ENCODE measurements around the gene SCEL.

SCEL gene

DNA sequence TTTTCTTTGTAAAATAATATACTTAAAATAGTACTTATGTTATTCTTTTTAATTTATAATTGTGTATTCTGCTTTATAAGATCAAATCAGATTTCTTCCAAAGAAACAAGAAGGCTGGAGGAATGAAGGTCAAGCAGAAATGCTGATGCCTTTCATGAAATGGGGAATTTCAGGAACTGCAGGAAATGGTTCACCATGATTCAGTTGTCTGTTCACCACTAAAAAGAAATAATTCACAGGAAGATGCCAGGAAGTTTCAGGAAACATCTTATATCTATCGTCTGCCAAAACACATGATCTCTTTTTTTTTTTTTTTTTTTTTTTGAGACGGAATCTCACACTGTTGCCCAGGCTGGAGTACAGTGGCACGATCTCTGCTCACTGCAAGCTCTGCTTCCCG, 15.7 kb upstream of the SCEL start:
- DNase-seq (ENCODE audit: low read depth) = peak; percentile 41
- no peak overlapping the region for H3K4me3 ChIP-seq (ENCODE audit: low read length)
- no peak for TF ChIP-seq CTCF (IDR thresholded peaks at IDR 0.05; ENCODE audit: insufficient read depth, low read depth, low read length, missing control alignments)

DNA sequence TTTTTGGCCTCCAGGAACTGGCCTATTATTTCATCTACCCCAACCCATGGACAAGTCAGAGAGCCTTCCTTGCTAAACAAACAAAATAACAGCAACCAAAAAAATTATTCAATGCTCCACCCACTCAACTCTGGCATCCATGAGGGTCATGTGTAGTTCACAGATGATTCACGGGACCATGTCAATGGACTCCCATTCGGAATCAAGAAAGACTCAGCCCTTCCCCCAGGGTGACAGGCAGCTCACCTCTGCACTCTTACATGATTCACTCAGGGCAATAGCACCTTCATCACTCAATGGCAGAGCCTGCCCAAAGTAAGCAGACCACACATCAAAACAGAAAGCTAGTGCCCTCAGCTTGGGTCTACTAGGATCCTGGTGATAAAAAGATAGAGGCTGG, 14.3 kb upstream of the SCEL start:
- no peak for TF ChIP-seq CTCF (IDR thresholded peaks at IDR 0.05; ENCODE audit: insufficient read depth, low read depth, low read length, missing control alignments)
- H3K4me3 ChIP-seq (ENCODE audit: low read length) = no peak overlapping the region
- DNase-seq (ENCODE audit: low read depth) = peak; percentile 85

DNA sequence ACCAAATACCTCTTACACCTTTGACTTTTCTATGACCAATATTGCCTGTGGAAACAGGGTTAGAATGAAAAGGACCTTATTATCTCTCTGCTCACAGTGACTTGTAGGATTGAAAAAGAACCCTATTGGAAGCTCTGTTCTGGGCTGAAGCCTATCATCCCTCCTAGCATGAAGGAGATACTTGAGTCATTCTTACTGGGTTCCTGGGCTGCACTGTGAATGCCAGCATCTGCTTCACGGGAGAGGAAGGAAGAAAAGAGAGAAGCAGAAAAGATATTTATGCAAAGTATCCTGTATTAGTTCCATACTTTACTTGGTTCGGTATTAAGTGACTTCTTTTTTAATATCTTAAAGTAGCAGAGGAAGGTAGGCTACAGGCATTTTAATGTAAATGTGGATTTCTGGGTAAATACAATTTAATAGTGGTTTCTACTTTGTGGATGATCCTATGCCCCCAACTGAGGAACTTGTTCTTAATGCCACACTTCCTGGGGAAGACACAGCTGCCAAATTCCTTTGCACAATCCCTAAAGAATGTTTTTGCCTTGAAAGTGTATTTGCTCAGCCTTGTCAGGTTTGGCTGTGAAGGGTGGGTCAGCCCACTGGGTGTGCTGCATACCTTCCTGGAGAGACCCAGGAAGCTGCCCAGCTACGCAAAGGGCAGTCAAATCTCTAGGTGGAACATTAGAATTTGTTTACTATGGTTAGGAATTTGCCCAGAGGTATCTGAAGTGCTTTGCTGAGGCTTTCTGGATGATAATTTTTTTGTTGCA, 13.7 kb upstream of the SCEL start:
- no peak overlapping the region for H3K4me3 ChIP-seq (ENCODE audit: low read length)
- TF ChIP-seq CTCF (IDR thresholded peaks at IDR 0.05; ENCODE audit: insufficient read depth, low read depth, low read length, missing control alignments) = peak; percentile 23
- peak; percentile 88 for DNase-seq (ENCODE audit: low read depth)

DNA sequence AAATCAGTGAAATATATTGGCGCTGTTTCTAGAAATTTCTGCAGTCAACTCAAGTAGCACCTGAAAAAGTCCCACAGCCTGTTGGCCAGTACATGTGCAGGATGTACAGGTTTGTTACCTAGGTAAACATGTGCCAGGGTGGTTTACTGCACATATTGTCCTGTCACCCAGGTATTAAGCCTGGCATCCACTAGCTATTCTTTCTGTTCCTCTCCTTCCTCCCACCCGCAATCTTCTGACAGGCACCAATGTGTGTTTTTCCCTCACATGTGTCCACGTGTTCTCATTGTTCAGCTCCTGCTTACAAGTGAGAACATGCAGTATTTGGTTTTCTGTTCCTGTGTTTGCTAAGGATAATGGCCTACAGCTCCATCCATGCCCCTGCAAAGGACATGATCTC, 13.1 kb upstream of the SCEL start:
- peak; percentile 69 for DNase-seq (ENCODE audit: low read depth)
- no peak overlapping the region for H3K4me3 ChIP-seq (ENCODE audit: low read length)
- no peak for TF ChIP-seq CTCF (IDR thresholded peaks at IDR 0.05; ENCODE audit: insufficient read depth, low read depth, low read length, missing control alignments)

DNA sequence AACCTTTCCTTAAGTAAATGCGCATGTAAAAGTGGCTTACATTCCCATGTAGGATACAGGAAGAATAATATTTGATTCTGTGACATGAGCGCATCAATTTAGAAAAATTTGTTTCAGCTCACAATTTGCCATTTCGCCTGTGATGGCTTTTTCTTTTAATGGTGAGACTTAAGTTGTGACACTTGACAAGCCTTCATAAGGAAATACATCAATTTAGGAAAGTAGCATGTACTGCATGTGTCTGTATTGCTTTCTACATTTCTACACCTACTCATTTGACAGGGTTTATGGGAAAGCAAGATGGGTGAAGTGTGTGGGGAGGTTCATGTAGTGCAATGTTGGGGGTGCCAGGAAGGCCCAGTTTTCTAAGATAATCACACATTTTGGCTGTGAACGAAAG, 12.1 kb upstream of the SCEL start:
- no peak overlapping the region for H3K4me3 ChIP-seq (ENCODE audit: low read length)
- no peak for TF ChIP-seq CTCF (IDR thresholded peaks at IDR 0.05; ENCODE audit: insufficient read depth, low read depth, low read length, missing control alignments)
- no peak for DNase-seq (ENCODE audit: low read depth)

GRCh38 chr13:77523834-77524728, 11.4 kb upstream of the SCEL start:
- TF ChIP-seq CTCF (IDR thresholded peaks at IDR 0.05; ENCODE audit: insufficient read depth, low read depth, low read length, missing control alignments) = no peak
- DNase-seq (ENCODE audit: low read depth) = peak; percentile 88
- no peak overlapping the region for H3K4me3 ChIP-seq (ENCODE audit: low read length)
